Measurements from ENCODE around the gene SASH1.

DNA sequence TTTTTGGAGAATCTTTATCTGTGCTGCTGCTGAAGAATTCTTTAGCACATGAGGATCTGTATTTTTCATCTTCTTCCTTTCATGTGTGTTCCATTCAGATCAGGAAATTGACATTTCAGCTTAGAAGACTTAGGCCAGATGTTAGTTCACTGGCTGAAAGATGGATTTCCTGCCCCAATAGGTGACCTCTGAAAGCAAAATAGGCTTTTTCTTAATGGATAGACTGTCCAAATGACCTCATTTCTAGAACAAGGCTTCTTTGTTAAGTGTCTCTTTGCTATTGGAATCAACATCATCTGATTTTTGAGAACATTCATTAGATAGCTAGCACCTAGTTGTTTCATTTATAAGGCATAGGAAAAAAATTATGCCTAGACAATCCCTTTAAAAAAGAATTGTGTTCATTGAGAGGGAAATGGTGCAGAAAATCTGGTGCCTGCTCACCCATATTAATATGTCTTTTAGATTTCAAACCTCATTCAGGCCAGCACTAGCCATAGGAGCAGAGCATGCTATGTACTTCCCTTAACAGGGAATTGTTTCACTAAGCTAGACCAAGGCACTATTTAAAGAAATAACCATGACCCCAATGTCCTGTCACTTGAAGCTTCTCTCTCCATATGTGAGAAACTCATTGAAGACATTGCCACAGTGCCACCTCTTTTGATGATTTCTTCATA, 13.6 kb upstream of the SASH1 start:
- TF ChIP-seq, protein P1, sequence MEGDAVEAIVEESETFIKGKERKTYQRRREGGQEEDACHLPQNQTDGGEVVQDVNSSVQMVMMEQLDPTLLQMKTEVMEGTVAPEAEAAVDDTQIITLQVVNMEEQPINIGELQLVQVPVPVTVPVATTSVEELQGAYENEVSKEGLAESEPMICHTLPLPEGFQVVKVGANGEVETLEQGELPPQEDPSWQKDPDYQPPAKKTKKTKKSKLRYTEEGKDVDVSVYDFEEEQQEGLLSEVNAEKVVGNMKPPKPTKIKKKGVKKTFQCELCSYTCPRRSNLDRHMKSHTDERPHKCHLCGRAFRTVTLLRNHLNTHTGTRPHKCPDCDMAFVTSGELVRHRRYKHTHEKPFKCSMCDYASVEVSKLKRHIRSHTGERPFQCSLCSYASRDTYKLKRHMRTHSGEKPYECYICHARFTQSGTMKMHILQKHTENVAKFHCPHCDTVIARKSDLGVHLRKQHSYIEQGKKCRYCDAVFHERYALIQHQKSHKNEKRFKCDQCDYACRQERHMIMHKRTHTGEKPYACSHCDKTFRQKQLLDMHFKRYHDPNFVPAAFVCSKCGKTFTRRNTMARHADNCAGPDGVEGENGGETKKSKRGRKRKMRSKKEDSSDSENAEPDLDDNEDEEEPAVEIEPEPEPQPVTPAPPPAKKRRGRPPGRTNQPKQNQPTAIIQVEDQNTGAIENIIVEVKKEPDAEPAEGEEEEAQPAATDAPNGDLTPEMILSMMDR (IDR thresholded peaks at IDR 0.05) = no peak
- no peak for TF ChIP-seq POLR2A (IDR thresholded peaks at IDR 0.05)

All from heart left ventricle (tissue), 13 donors.